Activated T-helper 2 cell treated with anti-CD3 and anti-CD28 coated beads, Interferon-gamma antibody, Interleukin-2, Interleukin-4, amounts not matched to agents 10 μg/mL and 5 μg/mL and 100 μg/mL, durations not matched to agents 14 hours and 24 hours and 36 hours (primary cell): Measurements from ENCODE around the gene SUGCT. TPM values are rescaled to one million over a fixed set of nuclear protein-coding genes. Genes with fewer than 3 reads are reported as not detected.
"Not testable (repeated sequence)": the region's sequence is repeated elsewhere in the genome, so short reads cannot be mapped to it uniquely, and the experiment has no call there.

Experiments used
- DNase-seq: peaks from one replicate; pipeline ENCODE4 v3.0.0; 2021; ENCODE audit warnings: low spot score
- H3K27ac Mint-ChIP-seq: one replicate; pipeline ENCODE4 v1.8.0; 2021; ENCODE audit warnings: mixed read lengths
- H3K27me3 Mint-ChIP-seq: one replicate; pipeline ENCODE4 v1.8.0; 2021; ENCODE audit warnings: low read depth, mixed read lengths
- H3K36me3 Mint-ChIP-seq: one replicate; pipeline ENCODE4 v1.8.0; 2021; ENCODE audit warnings: low read depth, mixed read lengths
- H3K4me1 Mint-ChIP-seq: one replicate; pipeline ENCODE4 v1.8.0; 2021; ENCODE audit warnings: low read depth, mixed read lengths
- H3K4me3 Mint-ChIP-seq: one replicate; pipeline ENCODE4 v1.8.0; 2021; ENCODE audit warnings: low read depth, mild to moderate bottlenecking, moderate library complexity, mixed read lengths
- H3K9me3 Mint-ChIP-seq: one replicate; pipeline ENCODE4 v1.8.0; 2021; ENCODE audit warnings: mixed read lengths
- intact Hi-C: fragments of 100-400 bp; cut with micrococcal nuclease; formaldehyde crosslinking; loops from one replicate; pipeline ENCODE4 v1.15.1; 2023
- total RNA-seq: library from RNA; stranded (reverse); gene quantifications from 2 replicates; pipeline ENCODE4 v1.2.3, GENCODE V29; 2022

The SUGCT gene
- total RNA-seq, 1 donor from 2014 or later: 0.43 TPM

DNA sequence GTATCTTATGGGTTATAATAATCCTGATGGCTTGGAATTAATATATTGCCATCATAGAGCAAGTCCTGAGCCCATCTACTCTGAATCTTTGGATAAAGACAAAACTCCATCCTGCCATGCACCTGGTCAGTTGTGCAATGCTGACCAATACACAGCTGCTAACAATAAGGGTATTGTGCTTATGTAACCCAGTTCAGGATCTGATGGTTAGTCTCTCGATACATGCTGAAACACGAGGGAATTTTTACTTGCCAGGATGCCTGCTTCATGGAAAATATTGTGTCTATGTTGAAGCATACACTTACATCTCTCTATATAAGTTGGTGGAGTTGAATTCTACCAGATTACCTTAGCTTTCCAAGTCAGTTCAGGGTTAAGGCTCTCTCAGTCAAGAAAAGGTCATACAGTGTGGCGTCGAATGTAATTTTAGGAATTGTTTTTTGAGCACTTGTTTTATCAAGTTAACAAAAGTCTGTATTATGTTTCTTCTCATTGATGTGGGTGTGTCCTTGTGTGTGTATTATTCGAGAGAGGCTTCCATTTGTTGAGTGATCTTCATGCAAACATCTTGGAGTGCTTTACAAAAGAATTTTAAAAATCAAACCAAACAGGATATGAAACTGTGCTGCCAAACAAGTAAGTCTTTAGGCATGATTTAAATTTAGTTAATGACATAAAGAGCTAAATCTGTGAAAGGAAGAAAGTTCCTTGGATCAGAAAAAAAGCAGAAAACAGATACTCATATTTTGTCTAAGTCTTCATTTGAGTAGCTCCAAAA lies 449.1 kb downstream of the SUGCT start:
- intact Hi-C loops: no loop called here
- no peaks in the 10 kb centered on the region for H3K4me1 Mint-ChIP-seq

DNA sequence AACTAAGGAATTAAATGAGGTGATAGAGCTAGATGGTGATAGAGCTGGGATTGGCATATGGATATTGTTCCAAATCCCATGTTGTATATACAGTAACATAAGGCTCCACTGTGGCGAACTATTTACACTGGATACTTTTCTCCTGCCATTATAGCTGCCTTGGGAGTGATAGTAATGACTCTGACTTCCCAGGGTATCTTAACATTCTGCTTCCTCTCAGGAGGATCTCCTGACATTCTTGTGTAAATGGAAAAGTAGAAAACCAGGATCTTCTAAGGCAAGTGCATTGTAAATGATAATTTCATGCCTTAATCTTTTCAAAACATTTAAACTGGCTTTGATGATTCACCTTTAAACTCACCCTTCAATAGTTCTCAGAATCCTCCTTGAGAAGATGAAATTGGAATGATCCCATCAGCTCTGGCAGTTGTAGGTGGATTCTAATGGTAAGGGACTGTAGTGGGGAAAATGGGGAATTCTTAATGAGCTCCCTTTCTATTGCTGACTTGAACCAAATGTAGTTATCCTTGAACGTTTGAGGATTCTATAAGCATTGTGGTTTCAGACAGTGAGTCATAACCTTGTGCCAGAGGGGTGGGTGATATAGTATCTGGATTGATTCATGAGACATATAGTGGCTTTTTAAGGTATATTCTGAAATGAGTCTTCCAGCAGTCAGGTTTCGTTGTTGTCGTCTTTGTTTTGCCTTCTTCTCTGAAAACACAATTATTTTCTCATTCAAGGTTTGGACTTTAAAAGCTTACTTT lies 450.0 kb downstream of the SUGCT start:
- Mint-ChIP-seq H3K27me3 (no peaks in the 10 kb centered on the region), H3K27ac (no peak overlapping the region), H3K4me3 (no peak overlapping the region), H3K9me3 (no peaks in the 10 kb centered on the region), H3K4me1 (no peaks in the 10 kb centered on the region), H3K36me3 (no peaks in the 10 kb centered on the region)
- intact Hi-C loops: no loop called here
- no peak for DNase-seq

More for the DNA sequence above, 449.1 kb downstream of the SUGCT start:
- Mint-ChIP-seq H3K27me3 (no peaks in the 10 kb centered on the region), H3K9me3 (no peaks in the 10 kb centered on the region), H3K4me3 (no peak overlapping the region), H3K27ac (no peak overlapping the region), H3K36me3 (no peaks in the 10 kb centered on the region)
- DNase-seq: no peak

DNA sequence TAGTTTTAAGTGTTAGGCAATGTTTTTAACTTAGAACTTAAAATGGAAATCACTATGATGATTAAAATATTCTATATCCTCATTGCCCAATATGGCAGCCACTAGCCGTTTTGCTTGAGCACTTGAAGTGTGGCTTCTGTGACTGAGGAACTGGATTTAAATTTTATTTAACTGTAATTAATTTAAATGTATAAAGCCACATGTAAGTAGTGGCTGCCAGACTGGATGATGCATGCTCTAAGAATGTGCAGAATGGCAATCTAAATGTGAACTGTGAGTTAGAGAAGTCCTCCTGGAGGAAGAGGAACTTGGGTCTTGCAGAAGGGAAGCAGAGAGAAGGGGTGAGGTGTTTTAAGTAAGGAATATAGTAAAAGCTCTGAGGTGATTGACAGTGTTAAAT lies 451.4 kb downstream of the SUGCT start:
- no peak overlapping the region for H3K27ac Mint-ChIP-seq
- no peaks in the 10 kb centered on the region for H3K36me3 Mint-ChIP-seq
- H3K27me3 Mint-ChIP-seq: no peaks in the 10 kb centered on the region
- no peak overlapping the region for H3K4me3 Mint-ChIP-seq
- no peaks in the 10 kb centered on the region for H3K9me3 Mint-ChIP-seq
- no peaks in the 10 kb centered on the region for H3K4me1 Mint-ChIP-seq
- intact Hi-C loops: no loop called here
- DNase-seq: no peak

DNA sequence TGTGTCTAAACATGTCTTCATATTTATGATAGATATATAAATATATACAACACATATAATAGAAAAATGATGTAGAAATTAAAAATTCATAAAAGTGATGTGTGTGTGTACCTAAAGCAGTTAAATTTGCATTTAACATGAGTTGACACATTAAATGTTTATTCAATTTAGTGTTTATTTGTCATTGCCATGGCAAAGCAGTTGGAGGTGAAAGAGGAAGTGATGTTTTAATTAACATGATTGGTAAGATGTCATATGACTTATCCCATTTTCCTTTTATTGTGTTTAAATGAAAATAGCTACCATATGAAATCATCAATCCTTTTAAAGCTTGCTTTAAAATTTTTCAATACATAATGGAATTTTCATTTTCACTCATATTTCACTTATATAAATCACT lies 452.6 kb downstream of the SUGCT start:
- Mint-ChIP-seq H3K27ac (no peak overlapping the region), H3K27me3 (no peaks in the 10 kb centered on the region), H3K36me3 (no peaks in the 10 kb centered on the region), H3K9me3 (no peaks in the 10 kb centered on the region), H3K4me1 (no peaks in the 10 kb centered on the region), H3K4me3 (no peak overlapping the region)
- DNase-seq: no peak
- intact Hi-C loops: no loop called here

DNA sequence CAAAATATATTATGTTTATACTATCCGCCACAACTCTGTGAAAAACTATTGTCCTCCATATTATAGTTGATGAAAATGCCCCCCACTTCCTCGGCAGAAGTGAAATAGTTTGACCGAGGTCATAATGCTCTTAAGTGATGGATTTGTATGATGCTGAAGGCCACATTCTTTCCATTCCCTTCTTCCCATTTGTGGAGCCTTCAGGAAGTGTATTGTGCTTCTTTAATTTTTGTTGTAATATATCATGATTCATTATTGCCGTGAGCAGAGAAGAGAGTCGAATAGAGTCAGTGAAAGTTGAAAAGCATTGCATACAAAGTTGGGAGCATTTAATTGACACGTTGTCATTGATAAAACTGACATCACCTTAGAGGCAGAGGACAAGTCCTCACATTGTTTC lies 460.3 kb downstream of the SUGCT start:
- no peak overlapping the region for H3K27ac Mint-ChIP-seq
- intact Hi-C loops: no loop called here
- H3K9me3 Mint-ChIP-seq: no peaks in the 10 kb centered on the region
- no peak for DNase-seq
- H3K27me3 Mint-ChIP-seq: peaks cover 8% of the 10 kb centered on the region
- peaks cover 6% of the 10 kb centered on the region for H3K4me1 Mint-ChIP-seq
- H3K4me3 Mint-ChIP-seq: no peak overlapping the region
- no peaks in the 10 kb centered on the region for H3K36me3 Mint-ChIP-seq

DNA sequence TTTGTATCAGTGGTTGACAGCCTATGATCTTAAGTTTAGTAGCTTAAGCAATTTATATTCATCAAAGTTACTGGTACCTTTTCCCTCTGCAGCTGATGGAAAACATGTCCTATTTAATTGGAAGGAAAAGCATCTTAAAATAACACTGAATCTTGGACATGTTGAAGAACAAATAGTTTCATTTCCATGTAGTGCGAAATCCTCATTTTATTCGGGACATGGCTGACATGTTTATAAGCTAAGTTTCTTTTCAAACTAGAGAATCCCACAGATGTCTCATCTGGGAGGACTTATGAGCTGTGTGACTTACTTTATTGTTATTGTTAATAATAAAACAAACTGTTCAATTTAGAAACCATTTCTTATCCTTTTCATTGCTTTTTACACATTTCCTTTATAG lies 461.0 kb downstream of the SUGCT start:
- peaks cover 6% of the 10 kb centered on the region for H3K4me1 Mint-ChIP-seq
- no peak overlapping the region for H3K27ac Mint-ChIP-seq
- no peak for DNase-seq
- intact Hi-C loops: no loop called here
- no peaks in the 10 kb centered on the region for H3K36me3 Mint-ChIP-seq
- H3K27me3 Mint-ChIP-seq: peaks cover 15% of the 10 kb centered on the region
- H3K4me3 Mint-ChIP-seq: no peak overlapping the region
- no peaks in the 10 kb centered on the region for H3K9me3 Mint-ChIP-seq

DNA sequence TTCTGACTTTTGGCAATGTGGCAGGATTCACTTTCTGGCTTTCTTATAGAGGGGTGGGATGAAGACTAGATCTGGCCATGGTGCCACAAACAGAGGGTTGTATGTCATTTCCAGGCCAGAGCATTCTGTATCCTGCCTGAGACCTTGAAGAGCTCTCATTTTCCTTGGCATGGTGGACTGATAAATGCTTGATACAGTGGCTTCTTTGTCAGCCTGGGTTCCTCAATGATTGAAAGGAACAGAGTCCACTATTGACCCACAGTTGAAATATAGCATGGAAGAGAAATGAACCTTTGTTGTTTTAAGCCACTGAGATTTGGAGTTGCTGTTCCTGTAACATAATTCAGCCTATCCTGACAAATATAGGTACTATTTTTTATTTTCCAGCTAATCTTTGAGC lies 462.7 kb downstream of the SUGCT start:
- Mint-ChIP-seq H3K4me1 (peaks cover 6% of the 10 kb centered on the region), H3K9me3 (no peaks in the 10 kb centered on the region), H3K27me3 (peaks cover 15% of the 10 kb centered on the region), H3K27ac (no peak overlapping the region), H3K4me3 (no peak overlapping the region), H3K36me3 (no peaks in the 10 kb centered on the region)
- intact Hi-C loops: no loop called here
- no peak for DNase-seq

DNA sequence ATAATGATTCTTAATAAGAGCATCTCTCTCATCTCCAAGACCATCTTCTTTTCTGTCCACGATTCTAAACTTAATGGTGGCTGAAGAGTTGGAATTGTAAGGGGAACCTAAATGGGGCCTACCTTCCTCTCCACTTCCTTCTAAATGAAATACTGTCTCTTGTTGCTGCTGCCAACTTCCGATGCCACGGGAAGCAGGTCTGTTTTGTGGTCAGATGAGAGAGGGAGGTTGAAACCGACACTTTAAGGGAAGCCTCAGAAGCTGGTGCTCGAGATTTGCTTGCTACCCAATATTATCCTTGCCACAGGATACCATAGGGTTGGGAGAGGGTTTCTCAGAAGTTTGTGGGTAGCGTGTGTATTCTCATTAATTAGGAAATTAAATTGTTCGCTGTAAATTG lies 464.1 kb downstream of the SUGCT start:
- Mint-ChIP-seq H3K4me3 (no peak overlapping the region), H3K27me3 (peaks cover 15% of the 10 kb centered on the region), H3K27ac (no peak overlapping the region), H3K9me3 (no peaks in the 10 kb centered on the region), H3K36me3 (no peaks in the 10 kb centered on the region), H3K4me1 (peaks cover 6% of the 10 kb centered on the region)
- DNase-seq: no peak
- intact Hi-C loops: no loop called here

DNA sequence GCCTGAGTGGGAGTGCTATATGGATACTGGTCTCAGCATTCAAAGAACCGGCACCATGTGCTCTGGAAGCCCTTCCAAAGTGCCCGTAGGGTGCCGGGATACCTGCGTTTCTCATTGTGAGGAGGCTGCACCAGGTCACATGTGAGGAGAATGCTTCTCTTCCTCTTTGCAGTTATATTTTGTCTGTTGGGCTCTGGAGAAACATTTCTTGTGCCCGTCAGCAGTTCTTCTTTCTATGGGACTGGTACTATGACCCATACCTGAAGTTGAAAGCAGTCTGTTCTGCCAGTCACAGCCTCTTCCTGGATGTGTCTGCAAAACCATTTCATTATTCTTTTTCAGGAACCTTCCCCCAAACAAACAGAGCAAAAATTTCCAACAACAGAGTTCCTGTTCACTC lies 465.0 kb downstream of the SUGCT start:
- intact Hi-C loops: no loop called here

DNA sequence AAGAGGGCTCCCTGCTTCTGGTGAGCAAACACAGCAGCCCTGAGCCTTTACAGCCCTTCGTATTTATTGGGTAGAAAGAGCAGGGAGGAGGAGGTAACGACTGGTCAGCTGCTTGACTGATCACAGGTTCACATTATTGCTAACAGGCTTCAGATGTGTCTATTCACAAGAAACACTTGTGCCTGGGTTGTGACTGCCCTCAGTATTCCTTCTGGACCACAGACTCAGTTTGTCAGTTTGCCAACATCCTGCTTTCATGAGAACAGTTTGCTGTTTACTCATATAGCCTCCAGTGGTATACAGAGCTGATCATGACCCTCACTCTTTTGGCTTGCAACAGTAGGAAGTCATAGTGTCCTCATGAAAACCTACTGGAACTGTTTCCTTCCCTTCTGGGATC lies 467.5 kb downstream of the SUGCT start:
- H3K9me3 Mint-ChIP-seq, H3K4me3 Mint-ChIP-seq, H3K36me3 Mint-ChIP-seq, H3K4me1 Mint-ChIP-seq, intact Hi-C loops, DNase-seq, H3K27ac Mint-ChIP-seq: not testable (repeated sequence)
- peaks cover 15% of the 10 kb centered on the region for H3K27me3 Mint-ChIP-seq

More for the DNA sequence above, 465.0 kb downstream of the SUGCT start:
- H3K4me3 Mint-ChIP-seq: no peak overlapping the region
- peaks cover 15% of the 10 kb centered on the region for H3K27me3 Mint-ChIP-seq
- H3K36me3 Mint-ChIP-seq: no peaks in the 10 kb centered on the region
- peaks cover 6% of the 10 kb centered on the region for H3K4me1 Mint-ChIP-seq
- H3K27ac Mint-ChIP-seq: no peak overlapping the region
- DNase-seq: no peak
- H3K9me3 Mint-ChIP-seq: no peaks in the 10 kb centered on the region

DNA sequence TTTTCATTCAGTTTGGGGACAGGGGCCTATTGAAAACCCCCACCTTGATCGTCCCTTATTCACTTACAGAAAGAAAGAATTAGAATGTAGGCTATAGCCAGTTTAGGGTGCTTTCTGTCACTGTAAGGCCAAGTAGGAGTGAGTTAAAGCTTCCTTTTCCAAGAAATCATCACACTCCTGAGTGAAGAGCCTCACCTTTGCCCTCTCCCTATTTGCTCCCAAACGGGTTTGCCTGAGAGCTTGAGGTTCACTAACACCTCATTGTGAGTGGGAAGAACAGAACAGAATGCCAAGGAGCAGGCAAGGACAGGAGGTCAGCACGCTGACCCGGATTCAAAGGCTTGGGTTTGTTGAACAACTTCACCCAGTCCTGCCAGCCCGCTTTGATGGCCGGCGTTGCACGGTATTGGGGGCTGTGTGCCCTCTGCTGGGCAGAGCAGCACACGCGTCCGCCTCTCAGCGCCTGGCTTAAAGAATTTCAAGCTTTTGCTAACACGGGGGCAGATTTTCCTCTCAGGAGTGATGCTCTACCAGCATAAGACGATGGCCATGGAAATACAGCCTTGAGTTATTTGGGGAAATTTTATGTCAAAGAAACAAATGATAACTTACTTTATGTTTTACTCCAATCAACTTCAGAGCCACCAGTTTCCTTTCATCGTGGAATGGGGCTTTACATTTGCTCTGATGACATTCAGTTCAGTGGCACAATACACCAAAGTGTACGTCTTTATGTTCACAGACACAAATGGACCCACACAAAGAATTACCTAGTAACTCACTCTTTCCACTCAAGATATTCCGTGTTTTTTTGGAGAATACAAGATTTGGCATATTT lies 470.0 kb downstream of the SUGCT start:
- H3K27me3 Mint-ChIP-seq: peaks cover 12% of the 10 kb centered on the region
- no peak overlapping the region for H3K27ac Mint-ChIP-seq
- peaks cover 1% of the 10 kb centered on the region for H3K4me1 Mint-ChIP-seq
- no peaks in the 10 kb centered on the region for H3K36me3 Mint-ChIP-seq
- no peak for DNase-seq
- H3K4me3 Mint-ChIP-seq: no peak overlapping the region
- intact Hi-C loops: no loop called here
- no peaks in the 10 kb centered on the region for H3K9me3 Mint-ChIP-seq

DNA sequence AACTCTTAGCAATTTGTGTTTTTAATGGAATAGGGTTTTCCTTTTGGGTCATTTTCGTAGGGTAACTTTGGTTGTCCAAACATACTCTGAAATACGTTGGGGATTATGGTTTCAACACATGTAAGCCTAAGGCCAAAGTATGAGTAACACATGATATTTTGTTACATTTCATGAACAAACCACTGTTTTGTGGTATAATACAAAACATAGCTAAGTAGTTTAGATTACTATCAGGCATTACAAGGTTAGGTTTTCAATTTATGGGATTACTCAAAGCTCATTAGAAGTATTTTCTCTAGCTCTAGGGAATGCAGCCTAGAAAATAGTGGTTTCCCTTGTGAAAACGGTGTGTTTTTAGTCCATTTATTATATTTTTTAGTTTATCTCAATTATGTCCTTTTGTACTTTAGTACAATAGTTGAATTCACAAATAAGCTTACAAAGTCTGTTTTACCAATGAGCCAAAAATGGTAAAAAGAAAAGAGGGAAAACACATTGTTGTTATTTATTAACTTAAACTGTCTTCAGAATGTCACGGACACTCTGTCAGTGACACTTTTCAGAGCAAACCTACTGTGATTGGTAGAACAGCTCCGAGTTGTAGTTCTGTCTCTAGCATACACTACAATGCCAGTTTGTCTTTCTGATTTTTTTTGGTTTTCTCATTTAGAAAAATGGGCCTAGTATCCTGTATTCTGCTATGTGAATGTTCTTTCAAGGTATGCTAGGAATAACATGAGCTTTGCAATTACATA lies 473.7 kb downstream of the SUGCT start:
- Mint-ChIP-seq H3K36me3 (no peaks in the 10 kb centered on the region), H3K4me1 (peaks cover 1% of the 10 kb centered on the region), H3K27ac (no peak overlapping the region), H3K4me3 (no peak overlapping the region), H3K27me3 (peaks cover 3% of the 10 kb centered on the region), H3K9me3 (no peaks in the 10 kb centered on the region)
- no peak for DNase-seq
- intact Hi-C loops: no loop called here
